Central memory CD8-positive, alpha-beta T cell (primary cell): ENCODE data around the gene ALOX12B.
A peak's percentile ranks its signal among the peaks of the same experiment; 100 is the strongest.
"Not testable (repeated sequence)": the region's sequence is repeated elsewhere in the genome, so short reads cannot be mapped to it uniquely, and the experiment has no call there.

Experiments used
- ATAC-seq: fragments of 150-1000 bp; cut with Tn5 transposase; replicated peaks from 2 replicates; pipeline ENCODE4 v1.10.0; 2022; ENCODE audit warnings: mild to moderate bottlenecking, moderate FRiP score, moderate number of reproducible peaks; ENCODE audit not compliant: poor library complexity, severe bottlenecking; ENCODE audit errors: extremely low read depth
- DNase-seq, 2 donors: peaks; one replicate each; pipeline ENCODE4 v3.0.0; 2021; ENCODE audit warnings: low spot score in 2 of 2
- H3K27ac Mint-ChIP-seq: one replicate; pipeline ENCODE4 v1.8.0; 2022; ENCODE audit warnings: low read depth, mild to moderate bottlenecking, moderate library complexity, mixed read lengths
- H3K27me3 Mint-ChIP-seq: one replicate; pipeline ENCODE4 v1.8.0; 2022; ENCODE audit warnings: mixed read lengths
- H3K36me3 Mint-ChIP-seq: one replicate; pipeline ENCODE4 v1.8.0; 2022; ENCODE audit warnings: mild to moderate bottlenecking, moderate library complexity, mixed read lengths; ENCODE audit not compliant: insufficient read depth
- H3K4me1 Mint-ChIP-seq: one replicate; pipeline ENCODE4 v1.8.0; 2022; ENCODE audit warnings: mixed read lengths
- H3K4me3 Mint-ChIP-seq: one replicate; pipeline ENCODE4 v1.8.0; 2022; ENCODE audit warnings: mild to moderate bottlenecking, moderate library complexity, mixed read lengths
- H3K9me3 Mint-ChIP-seq: one replicate; pipeline ENCODE4 v1.8.0; 2022; ENCODE audit warnings: mixed read lengths

Gene ALOX12B

DNA sequence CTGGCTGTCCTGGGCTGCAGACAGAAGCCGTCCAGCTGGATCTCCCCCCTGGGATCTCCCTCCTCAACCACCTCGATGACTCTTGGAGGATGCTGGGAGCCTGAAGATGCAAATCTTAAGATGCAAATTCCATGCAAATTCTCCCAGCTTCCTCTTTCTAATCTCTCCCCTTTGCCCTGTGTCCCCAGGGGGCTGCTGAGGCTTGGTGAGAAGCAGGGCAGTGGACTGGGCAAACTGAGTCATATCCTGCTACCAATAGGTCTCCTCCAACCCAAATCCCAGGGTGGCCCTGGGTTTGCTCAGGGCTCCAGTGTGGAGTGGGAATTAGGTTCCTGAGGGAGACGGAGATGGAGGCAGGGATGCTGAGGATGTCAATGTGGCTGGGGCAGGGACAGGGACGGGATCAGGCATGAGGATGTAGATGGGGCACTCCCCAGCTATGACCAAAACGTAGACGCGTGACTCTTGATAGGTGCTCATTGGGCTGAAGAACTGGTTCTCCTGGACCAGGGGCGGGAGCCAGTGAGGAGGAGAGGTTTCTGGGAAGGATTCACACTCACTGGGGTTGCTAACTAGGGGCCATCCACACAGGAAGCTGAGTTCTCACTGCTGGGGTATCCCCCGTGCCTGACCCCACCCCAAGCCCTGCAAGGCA, 3.6 kb upstream of the ALOX12B start:
- ATAC-seq = no peak
- Mint-ChIP-seq H3K27ac (no peak overlapping the region), H3K27me3 (peaks cover 72% of the 10 kb centered on the region), H3K9me3 (no peaks in the 10 kb centered on the region), H3K36me3 (peaks cover 5% of the 10 kb centered on the region), H3K4me1 (peaks cover 7% of the 10 kb centered on the region), H3K4me3 (no peak overlapping the region)
- DNase-seq = no peak

DNA sequence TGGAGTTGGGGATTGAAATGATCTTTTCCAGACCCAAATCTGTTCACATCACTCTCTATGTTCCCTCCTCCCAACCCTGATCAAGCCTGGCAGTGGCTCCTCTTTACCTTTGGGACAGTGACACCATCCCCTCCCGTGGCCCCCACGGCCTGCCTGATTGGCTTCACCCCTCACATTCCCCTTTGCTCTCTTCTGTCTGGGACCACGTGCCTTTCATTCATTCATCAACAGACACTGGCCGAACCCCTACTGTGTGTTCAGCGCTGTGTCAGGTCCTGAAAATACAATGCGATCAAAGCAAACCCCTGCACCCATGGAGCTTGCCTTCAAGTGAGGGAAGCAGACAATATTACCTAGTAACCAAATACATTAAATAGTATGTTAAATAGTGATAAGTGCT, 2.2 kb upstream of the ALOX12B start:
- Mint-ChIP-seq H3K4me1 (peaks cover 7% of the 10 kb centered on the region), H3K27ac (no peak overlapping the region), H3K9me3 (no peaks in the 10 kb centered on the region), H3K27me3 (peaks cover 70% of the 10 kb centered on the region), H3K4me3 (no peak overlapping the region), H3K36me3 (peaks cover 6% of the 10 kb centered on the region)
- DNase-seq (no peak), ATAC-seq (no peak)

DNA sequence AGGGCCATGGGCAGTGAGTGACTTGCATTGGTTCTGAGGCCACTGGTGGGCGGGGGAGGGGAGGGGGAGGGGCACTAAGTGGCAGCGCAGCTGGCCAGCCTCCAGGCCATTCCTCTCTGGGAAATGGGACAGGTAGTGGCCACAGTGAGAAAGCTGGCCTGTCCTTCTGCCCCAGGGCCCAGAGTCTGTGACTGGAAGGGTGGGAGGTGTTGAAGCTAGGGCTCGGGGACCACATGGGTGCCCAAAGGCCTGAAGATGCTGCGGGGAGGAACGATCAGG, 375 bp upstream of the ALOX12B start:
- ATAC-seq (no peak), DNase-seq (no peak)
- H3K4me3 Mint-ChIP-seq = no peak overlapping the region
- no peaks in the 10 kb centered on the region for H3K9me3 Mint-ChIP-seq
- H3K27me3 Mint-ChIP-seq = peaks cover 73% of the 10 kb centered on the region
- H3K4me1 Mint-ChIP-seq = no peaks in the 10 kb centered on the region
- no peak overlapping the region for H3K27ac Mint-ChIP-seq
- peaks cover 1% of the 10 kb centered on the region for H3K36me3 Mint-ChIP-seq

DNA sequence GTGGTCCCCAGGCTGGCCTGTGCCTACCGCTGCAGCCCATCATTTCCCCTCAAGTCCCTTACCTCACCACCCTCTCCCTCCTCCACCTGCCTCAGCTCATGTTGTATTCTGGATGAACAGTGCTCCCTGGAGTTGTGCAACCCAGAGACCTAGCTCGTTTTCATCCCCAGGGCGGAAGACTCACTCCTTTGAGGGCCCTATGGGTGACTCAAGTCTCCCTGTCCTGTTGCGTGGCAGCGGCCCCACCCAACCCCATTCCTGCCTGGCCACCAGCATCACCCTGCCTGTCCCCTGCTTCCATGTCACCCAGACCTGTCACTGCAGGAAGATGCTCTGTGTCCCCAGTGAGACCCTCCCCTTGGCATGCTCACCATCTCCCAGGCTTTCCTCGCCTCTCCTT, 3.3 kb downstream of the ALOX12B start:
- DNase-seq (no peak), ATAC-seq (no peak)
- Mint-ChIP-seq H3K36me3 (peaks cover 5% of the 10 kb centered on the region), H3K9me3 (no peaks in the 10 kb centered on the region), H3K27me3 (peaks cover 47% of the 10 kb centered on the region), H3K4me3 (no peak overlapping the region), H3K27ac (no peak overlapping the region), H3K4me1 (peaks cover 8% of the 10 kb centered on the region)

DNA sequence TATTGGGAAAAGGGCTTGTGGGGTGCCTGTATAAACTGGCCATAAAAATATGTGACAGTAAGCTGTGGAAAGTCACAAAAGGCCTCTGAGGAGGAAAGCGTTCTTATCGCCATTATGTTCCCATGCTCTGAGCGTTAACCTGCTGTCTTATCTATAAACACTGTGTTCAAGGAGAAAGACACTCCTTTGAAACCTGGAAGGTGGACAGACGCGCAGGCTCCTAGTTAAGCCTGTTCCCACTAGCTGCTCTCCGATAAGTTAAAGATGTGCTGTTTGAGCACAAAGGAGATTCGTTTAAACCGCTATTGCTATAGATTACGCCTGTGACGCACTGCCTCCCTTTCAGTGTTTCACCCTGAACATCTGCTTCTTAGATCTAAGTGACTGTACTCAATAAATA, 5.2 kb downstream of the ALOX12B start:
- no peak for DNase-seq
- Mint-ChIP-seq H3K27ac (no peak overlapping the region), H3K4me3 (no peak overlapping the region), H3K9me3 (no peaks in the 10 kb centered on the region), H3K36me3 (peaks cover 5% of the 10 kb centered on the region), H3K27me3 (peaks cover 31% of the 10 kb centered on the region), H3K4me1 (peaks cover 12% of the 10 kb centered on the region)
- ATAC-seq = no peak

DNA sequence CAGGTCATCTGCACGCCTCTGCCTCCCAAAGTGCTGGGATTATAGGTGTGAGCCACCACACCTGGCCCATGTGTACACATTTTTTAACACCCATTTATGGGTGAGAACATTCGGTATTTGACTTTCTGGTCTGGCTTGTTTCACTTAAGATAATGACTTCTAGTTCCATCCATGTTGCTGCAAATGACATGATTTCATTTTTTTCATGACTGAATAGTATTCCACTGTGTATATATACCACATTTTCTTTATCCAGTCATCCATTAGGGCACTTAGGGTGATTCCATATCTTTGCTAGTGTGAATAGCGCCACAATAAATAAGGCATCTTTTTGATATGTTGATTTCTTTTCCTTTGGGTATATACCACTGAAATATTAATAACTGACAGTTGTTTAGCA, 5.6 kb downstream of the ALOX12B start:
- H3K27ac Mint-ChIP-seq = no peak overlapping the region

DNA sequence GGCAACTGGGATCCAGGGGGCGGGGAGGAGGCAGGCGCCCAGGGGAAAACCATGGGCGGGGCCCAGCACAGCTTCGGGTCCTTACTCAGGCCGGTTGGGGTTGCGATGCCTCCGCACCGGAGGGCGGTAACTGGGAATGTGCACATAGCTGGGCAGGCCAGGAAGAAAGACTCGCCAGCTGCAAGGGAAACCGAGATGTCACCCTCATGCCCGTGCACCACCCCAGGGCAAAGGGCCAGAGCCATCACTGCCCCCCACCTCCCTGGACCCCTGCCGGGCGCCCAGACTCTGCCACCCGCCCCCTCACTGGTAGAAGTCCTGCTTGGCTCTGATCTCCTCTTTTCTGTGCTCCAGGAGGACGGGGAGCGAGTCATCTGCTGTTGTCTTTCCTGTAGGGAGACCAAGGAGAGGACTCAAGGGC, 6.7 kb downstream of the ALOX12B start:
- peaks cover 5% of the 10 kb centered on the region for H3K36me3 Mint-ChIP-seq
- H3K27me3 Mint-ChIP-seq = peaks cover 23% of the 10 kb centered on the region
- H3K4me3 Mint-ChIP-seq = peak overlapping the region; percentile 29
- peaks cover 12% of the 10 kb centered on the region for H3K4me1 Mint-ChIP-seq
- no peak for DNase-seq
- no peaks in the 10 kb centered on the region for H3K9me3 Mint-ChIP-seq
- H3K27ac Mint-ChIP-seq = no peak overlapping the region
- no peak for ATAC-seq

More for the DNA sequence above, 5.6 kb downstream of the ALOX12B start:
- H3K4me1 Mint-ChIP-seq = peaks cover 12% of the 10 kb centered on the region
- H3K36me3 Mint-ChIP-seq = peaks cover 5% of the 10 kb centered on the region
- peaks cover 26% of the 10 kb centered on the region for H3K27me3 Mint-ChIP-seq
- no peaks in the 10 kb centered on the region for H3K9me3 Mint-ChIP-seq
- DNase-seq (no peak), ATAC-seq (no peak)
- no peak overlapping the region for H3K4me3 Mint-ChIP-seq

DNA sequence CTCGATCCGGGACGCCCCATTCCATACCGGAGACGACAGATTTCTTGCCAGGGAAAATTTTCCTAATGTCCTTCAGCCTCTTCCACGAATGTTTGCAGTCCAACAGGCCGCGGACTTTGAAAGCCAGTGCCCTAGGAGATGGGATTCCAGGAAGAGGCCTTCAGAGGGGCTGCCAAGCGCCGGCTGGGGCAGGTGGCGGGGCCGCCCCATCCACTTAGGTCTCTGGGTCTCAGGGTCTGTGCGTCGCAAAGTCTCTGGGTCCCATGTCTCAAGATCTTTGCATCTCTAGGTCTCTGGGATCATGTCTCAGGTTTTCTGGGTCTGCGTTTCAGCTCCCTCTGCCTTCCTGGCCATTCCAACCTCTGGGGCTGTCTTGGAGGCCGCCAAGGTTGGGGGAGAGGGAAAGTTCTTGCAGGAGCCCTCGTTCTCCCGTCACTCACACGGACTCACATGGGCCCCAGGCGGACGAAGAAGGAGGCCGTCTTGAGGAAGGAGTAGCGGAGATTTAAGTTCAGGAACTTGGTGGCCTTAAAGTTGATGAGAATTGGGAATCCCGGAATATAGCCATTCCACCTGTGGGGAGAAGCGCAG, 7.2 kb downstream of the ALOX12B start:
- H3K36me3 Mint-ChIP-seq = peaks cover 3% of the 10 kb centered on the region
- peak overlapping the region; percentile 86 for H3K4me3 Mint-ChIP-seq
- H3K27me3 Mint-ChIP-seq = peaks cover 23% of the 10 kb centered on the region
- ATAC-seq (no peak), DNase-seq (no peak)
- H3K27ac Mint-ChIP-seq = no peak overlapping the region
- H3K4me1 Mint-ChIP-seq = peaks cover 12% of the 10 kb centered on the region
- no peaks in the 10 kb centered on the region for H3K9me3 Mint-ChIP-seq

DNA sequence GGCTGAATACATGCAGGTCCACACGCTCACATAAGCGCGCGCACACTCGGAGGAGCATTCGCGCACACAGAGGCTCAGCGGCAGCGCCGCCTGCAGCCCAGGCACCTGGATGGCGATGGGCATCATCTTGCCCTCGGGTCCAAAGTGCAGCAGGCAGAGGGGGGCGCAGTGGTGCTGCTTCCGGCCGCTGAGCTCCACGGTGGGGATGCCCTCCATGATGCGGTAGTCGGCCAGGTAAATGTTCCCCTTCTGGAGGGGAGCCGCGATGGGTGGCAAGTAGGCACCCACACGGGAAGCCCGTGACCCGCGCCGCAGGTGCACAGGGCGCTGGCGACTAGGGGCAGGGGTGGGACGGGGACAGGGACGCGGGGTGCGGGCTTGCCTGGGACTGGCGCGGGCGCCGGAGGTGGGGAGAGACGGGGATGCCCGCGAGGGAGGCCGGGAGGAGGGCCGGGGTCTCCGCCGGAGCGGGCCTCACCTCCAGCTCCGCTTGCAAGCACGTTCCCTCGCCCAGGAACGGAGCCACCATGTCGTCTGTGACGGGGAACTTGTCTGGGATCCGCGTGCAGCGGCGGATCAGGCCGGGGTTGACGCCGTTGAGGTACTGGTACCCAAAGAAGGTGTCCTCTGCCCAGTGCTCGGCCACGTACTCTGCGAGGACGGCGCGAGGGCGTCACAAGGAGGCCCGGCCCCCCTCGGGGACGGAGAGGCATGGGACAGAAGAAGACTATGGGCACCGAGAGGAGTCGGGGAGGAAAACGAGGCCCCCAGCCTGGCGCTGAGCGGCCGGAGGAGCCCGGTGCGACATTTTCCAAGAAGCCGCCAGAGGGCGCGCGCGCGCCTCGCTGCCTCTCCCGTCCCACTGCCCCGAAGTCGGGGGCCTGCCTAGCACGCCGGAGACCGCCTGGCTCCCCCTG, 8.0 kb downstream of the ALOX12B start:
- H3K27me3 Mint-ChIP-seq = peaks cover 26% of the 10 kb centered on the region
- peak overlapping the region; percentile 65 for H3K27ac Mint-ChIP-seq
- peaks cover 13% of the 10 kb centered on the region for H3K4me1 Mint-ChIP-seq
- no peaks in the 10 kb centered on the region for H3K9me3 Mint-ChIP-seq
- H3K4me3 Mint-ChIP-seq = peak overlapping the region; percentile 86
- ATAC-seq (peak; percentile 83), DNase-seq (peak; percentile 57 to 73)
- peaks cover 3% of the 10 kb centered on the region for H3K36me3 Mint-ChIP-seq

DNA sequence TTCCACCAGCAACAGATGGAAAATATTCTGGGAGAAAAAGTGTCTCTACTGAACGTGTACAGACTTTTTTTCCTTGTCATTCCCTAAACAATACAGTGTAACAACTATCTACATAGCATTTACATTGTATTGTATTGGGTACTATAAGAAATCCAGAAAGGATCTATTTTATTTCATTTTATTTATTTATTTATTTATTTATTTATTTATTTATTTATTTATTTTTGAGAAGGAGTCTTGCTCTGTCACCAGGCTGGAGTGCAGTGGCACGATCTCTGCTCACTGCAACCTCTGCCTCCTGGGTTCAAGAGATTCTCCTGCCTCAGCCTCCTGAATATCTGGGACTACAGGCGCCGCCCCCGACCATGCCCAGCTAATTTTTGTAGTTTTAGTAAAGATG, 9.6 kb downstream of the ALOX12B start:
- H3K9me3 Mint-ChIP-seq, DNase-seq, H3K36me3 Mint-ChIP-seq, H3K27ac Mint-ChIP-seq, H3K4me3 Mint-ChIP-seq, ATAC-seq: not testable (repeated sequence)
- Mint-ChIP-seq H3K4me1 (peaks cover 29% of the 10 kb centered on the region), H3K27me3 (peaks cover 36% of the 10 kb centered on the region)

DNA sequence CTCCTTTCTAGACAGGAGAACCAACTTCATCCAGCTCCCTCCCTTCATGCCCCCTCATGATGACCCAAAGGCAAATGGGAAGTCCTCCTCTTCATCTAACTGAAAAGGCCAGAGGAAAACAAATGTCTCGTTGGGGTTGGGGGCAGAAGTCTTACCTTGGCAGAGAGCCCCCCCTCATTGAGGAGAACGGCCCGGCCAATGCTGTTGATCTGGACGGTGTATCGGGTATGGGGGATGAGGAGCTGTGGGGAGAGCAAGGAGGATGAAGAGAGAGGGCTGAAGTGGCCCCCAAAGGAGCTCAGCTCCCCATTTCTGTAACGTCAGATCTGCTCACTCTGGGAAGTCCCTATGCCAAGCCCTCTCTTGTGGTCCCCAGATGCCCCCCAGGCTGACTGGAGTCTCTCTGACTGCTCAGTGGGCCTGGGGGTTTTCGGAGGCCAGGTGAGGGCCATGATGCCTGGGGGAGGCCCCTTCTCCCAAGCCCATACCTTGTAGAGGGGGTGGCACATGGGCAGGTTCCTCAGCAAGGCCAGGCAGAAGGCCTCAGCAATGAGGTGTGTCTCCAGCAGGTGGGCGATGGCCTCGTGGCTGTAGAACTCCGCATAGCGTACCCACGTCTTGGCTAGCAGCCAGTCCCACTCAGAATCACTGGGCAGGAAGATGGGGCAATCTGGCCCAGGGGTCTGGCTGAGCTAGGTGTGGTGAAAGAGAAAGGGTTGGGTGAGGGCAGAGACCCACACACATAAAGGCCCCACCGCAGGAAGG, 10.8 kb downstream of the ALOX12B start:
- DNase-seq = no peak
- H3K27ac Mint-ChIP-seq = no peak overlapping the region
- no peak for ATAC-seq
- no peak overlapping the region for H3K4me3 Mint-ChIP-seq
- H3K27me3 Mint-ChIP-seq = peaks cover 49% of the 10 kb centered on the region
- H3K36me3 Mint-ChIP-seq = peaks cover 3% of the 10 kb centered on the region
- H3K9me3 Mint-ChIP-seq = no peaks in the 10 kb centered on the region
- H3K4me1 Mint-ChIP-seq = peaks cover 36% of the 10 kb centered on the region

DNA sequence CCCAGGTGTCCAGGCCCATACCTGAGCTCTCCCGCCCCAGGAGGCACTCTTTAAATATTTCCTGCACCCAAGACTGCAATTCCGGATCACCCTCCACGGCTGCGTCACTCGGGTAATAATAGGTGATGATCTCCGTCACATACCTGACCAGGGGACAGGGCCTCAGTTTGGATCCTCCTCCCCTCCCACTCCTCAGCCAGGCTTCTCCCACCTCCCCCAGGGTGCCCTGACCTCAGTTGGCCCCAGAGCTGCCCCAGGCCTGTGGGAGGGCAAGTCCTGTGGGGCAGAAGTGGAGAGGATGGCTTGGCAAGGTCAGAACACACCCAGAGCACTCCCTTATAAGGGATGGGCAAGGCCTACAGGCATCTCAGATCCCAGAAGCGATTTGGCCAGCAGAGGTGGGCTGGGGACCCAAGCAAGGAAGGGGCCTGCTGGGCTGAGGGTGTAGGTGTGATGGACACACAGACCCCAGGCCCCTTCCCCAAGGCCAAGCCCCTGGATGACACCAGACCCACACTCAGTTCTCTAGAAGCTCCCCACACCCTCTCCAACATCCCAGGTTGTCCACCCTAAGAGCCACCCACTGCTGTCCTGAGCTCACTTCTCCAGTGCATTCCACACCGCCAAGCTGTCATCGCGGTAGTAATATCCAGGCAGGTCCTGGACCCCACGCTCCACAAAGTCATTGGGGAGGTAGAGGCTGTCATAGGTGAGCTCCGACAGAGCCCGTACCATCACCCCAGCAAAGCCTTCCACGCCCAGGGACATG, 11.8 kb downstream of the ALOX12B start:
- H3K9me3 Mint-ChIP-seq = no peaks in the 10 kb centered on the region
- no peak overlapping the region for H3K27ac Mint-ChIP-seq
- DNase-seq (no peak), ATAC-seq (no peak)
- peaks cover 36% of the 10 kb centered on the region for H3K4me1 Mint-ChIP-seq
- H3K27me3 Mint-ChIP-seq = peaks cover 58% of the 10 kb centered on the region
- no peak overlapping the region for H3K4me3 Mint-ChIP-seq
- H3K36me3 Mint-ChIP-seq = peaks cover 3% of the 10 kb centered on the region
